Testis (tissue), 2 donors: ENCODE data around the gene TBX10.
"Not testable (repeated sequence)": the region's sequence is repeated elsewhere in the genome, so short reads cannot be mapped to it uniquely, and the experiment has no call there.

ENCODE experiments used
- POLR2A ChIP-seq: fragments of 450-650 bp; IDR thresholded peaks from one replicate; pipeline ENCODE4 v1.6.1; 2017; ENCODE audit warnings: antibody characterized with exemption, mild to moderate bottlenecking, moderate library complexity
- TF ChIP-seq, protein P1 (sequence below), 3 experiments: fragments of 450-650 bp in 2 of 3; fragments of 200-600 bp in 1 of 3; sonication (generic) in 1 of 3; IDR thresholded peaks; one replicate each; pipeline ENCODE4 v1.5.1; 2016 to 2019; ENCODE audit warnings: antibody characterized with exemption in 3 of 3, mild to moderate bottlenecking in 2 of 3, moderate library complexity in 1 of 3

DNA sequence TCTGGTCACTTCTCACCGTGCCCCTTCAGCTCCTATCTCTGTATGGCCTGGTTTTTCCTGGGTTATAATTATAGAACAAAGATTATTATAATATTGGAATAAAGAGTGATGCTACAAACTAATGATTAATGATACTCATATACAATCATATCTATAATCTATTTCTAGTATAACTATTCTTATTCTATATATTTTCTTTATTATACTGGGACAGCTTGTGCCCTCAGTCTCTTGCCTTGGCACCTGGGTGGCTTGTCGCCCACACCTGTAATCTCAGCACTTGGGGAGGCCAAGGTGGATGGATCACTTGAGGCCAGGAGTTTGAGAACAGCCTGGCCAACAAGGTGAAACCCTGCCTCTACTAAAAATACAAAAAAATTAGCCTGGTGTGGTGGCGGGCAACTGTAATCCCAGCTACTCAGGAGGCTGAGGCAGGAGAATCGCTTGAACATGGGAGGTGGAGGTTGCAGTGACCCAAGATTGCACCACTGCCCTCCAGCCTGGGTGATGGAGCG, 20.1 kb upstream of the TBX10 start:
- TF ChIP-seq, protein P1, sequence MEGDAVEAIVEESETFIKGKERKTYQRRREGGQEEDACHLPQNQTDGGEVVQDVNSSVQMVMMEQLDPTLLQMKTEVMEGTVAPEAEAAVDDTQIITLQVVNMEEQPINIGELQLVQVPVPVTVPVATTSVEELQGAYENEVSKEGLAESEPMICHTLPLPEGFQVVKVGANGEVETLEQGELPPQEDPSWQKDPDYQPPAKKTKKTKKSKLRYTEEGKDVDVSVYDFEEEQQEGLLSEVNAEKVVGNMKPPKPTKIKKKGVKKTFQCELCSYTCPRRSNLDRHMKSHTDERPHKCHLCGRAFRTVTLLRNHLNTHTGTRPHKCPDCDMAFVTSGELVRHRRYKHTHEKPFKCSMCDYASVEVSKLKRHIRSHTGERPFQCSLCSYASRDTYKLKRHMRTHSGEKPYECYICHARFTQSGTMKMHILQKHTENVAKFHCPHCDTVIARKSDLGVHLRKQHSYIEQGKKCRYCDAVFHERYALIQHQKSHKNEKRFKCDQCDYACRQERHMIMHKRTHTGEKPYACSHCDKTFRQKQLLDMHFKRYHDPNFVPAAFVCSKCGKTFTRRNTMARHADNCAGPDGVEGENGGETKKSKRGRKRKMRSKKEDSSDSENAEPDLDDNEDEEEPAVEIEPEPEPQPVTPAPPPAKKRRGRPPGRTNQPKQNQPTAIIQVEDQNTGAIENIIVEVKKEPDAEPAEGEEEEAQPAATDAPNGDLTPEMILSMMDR (IDR thresholded peaks at IDR 0.05): not testable (repeated sequence)
- not testable (repeated sequence) for TF ChIP-seq POLR2A
